Measurements from ENCODE around the gene AGFG1. TPM values are rescaled to one million over a fixed set of nuclear protein-coding genes. Genes with fewer than 3 reads are reported as not detected.

Gene AGFG1
- total RNA-seq, 1 donor from 2014 or later = 58.2 TPM

- DNase-seq (ENCODE audit: low spot score) = no peak
- intact Hi-C loops (cut with DNase I) = no loop called here
Observed at GRCh38 chr2:227486688-227487087, 14.7 kb downstream of the AGFG1 start.

- DNase-seq (ENCODE audit: low spot score) = no peak
- intact Hi-C loops (cut with DNase I) = no loop called here
Observed at GRCh38 chr2:227488045-227488444, 16.1 kb downstream of the AGFG1 start.

- intact Hi-C loops (cut with DNase I) = no loop called here
- DNase-seq (ENCODE audit: low spot score) = no peak
Observed at GRCh38 chr2:227491386-227491785, 19.4 kb downstream of the AGFG1 start.

GRCh38 chr2:227493524-227493923 is 21.6 kb downstream of the AGFG1 start:
- intact Hi-C loops (cut with DNase I) = no loop called here
- no peak for DNase-seq (ENCODE audit: low spot score)

- intact Hi-C loops (cut with DNase I) = no loop called here
- DNase-seq (ENCODE audit: low spot score) = no peak
Observed at GRCh38 chr2:227497158-227497557, 25.2 kb downstream of the AGFG1 start.

- intact Hi-C loops (cut with DNase I) = no loop called here
- DNase-seq (ENCODE audit: low spot score) = no peak
Observed at GRCh38 chr2:227499627-227500300, 27.8 kb downstream of the AGFG1 start.

- intact Hi-C loops (cut with DNase I) = no loop called here
- DNase-seq (ENCODE audit: low spot score) = no peak
Observed at GRCh38 chr2:227500301-227500630, 28.3 kb downstream of the AGFG1 start.

- intact Hi-C loops (cut with DNase I) = no loop called here
- DNase-seq (ENCODE audit: low spot score) = no peak
Observed at GRCh38 chr2:227503433-227504406, 31.8 kb downstream of the AGFG1 start.

GRCh38 chr2:227504700-227505099 is 32.7 kb downstream of the AGFG1 start:
- no peak for DNase-seq (ENCODE audit: low spot score)
- intact Hi-C loops (cut with DNase I) = no loop called here

GRCh38 chr2:227506456-227506855 is 34.5 kb downstream of the AGFG1 start:
- no peak for DNase-seq (ENCODE audit: low spot score)
- intact Hi-C loops (cut with DNase I) = no loop called here

- DNase-seq (ENCODE audit: low spot score) = no peak
- intact Hi-C loops (cut with DNase I) = no loop called here
Observed at GRCh38 chr2:227507963-227508362, 36.0 kb downstream of the AGFG1 start.

GRCh38 chr2:227509076-227509475 is 37.1 kb downstream of the AGFG1 start:
- intact Hi-C loops (cut with DNase I) = no loop called here

GRCh38 chr2:227509824-227510619 is 38.1 kb downstream of the AGFG1 start:
- intact Hi-C loops (cut with DNase I) = loop anchor here (5.0 kb wide), 1 partner anchor 38 kb away; the partner anchor contains the start of gene AGFG1
- DNase-seq (ENCODE audit: low spot score) = no peak

More at GRCh38 chr2:227509076-227509475, 37.1 kb downstream of the AGFG1 start:
- DNase-seq (ENCODE audit: low spot score) = no peak

- no peak for DNase-seq (ENCODE audit: low spot score)
- intact Hi-C loops (cut with DNase I) = loop anchor here (5.0 kb wide), 1 partner anchor 38 kb away; the partner anchor contains the start of gene AGFG1
Observed at GRCh38 chr2:227510620-227510958, 38.6 kb downstream of the AGFG1 start.

- DNase-seq (ENCODE audit: low spot score) = no peak
- intact Hi-C loops (cut with DNase I) = loop anchor here (5.0 kb wide), 1 partner anchor 39 kb away; the partner anchor contains the start of gene AGFG1
Observed at GRCh38 chr2:227511239-227511930, 39.4 kb downstream of the AGFG1 start.

GRCh38 chr2:227511955-227512354 is 40.0 kb downstream of the AGFG1 start:
- intact Hi-C loops (cut with DNase I) = loop anchor here (5.0 kb wide), 1 partner anchor 40 kb away; the partner anchor contains the start of gene AGFG1
- no peak for DNase-seq (ENCODE audit: low spot score)

GRCh38 chr2:227513113-227513512 is 41.2 kb downstream of the AGFG1 start:
- DNase-seq (ENCODE audit: low spot score) = no peak
- intact Hi-C loops (cut with DNase I) = loop anchor here (5.0 kb wide), 1 partner anchor 41 kb away; the partner anchor contains the start of gene AGFG1

GRCh38 chr2:227515742-227516141 is 43.8 kb downstream of the AGFG1 start:
- intact Hi-C loops (cut with DNase I) = no loop called here
- DNase-seq (ENCODE audit: low spot score) = no peak

GRCh38 chr2:227517724-227518123 is 45.8 kb downstream of the AGFG1 start:
- no peak for DNase-seq (ENCODE audit: low spot score)
- intact Hi-C loops (cut with DNase I) = no loop called here

Data from cardiac septum (tissue), 1 donor.